Mesodermal cell (in vitro differentiated cells): ENCODE results near the gene AASS.

Experiments
- H3K27ac ChIP-seq: 2 replicates; pipeline ENCODE4 v1.7.0; 2013; ENCODE audit warnings: mild to moderate bottlenecking, low read depth, low read length, moderate library complexity; ENCODE audit not compliant: severe bottlenecking
- H3K36me3 ChIP-seq: 2 replicates; pipeline ENCODE4 v1.7.1; 2013; ENCODE audit warnings: mild to moderate bottlenecking, low read length, moderate library complexity; ENCODE audit not compliant: control insufficient read depth, insufficient read depth
- H3K4me1 ChIP-seq: one replicate; pipeline ENCODE4 v1.7.1; 2013; ENCODE audit warnings: mild to moderate bottlenecking, low read length; ENCODE audit not compliant: insufficient read depth, control insufficient read depth, poor library complexity, severe bottlenecking
- H3K4me3 ChIP-seq: 2 replicates; pipeline ENCODE4 v1.7.0; 2013; ENCODE audit warnings: low read length, control low read depth, mild to moderate bottlenecking; ENCODE audit not compliant: insufficient read depth, poor library complexity, severe bottlenecking; ENCODE audit errors: extremely low read depth
- H3K9me3 ChIP-seq: 2 replicates; pipeline ENCODE4 v1.7.1; 2013; ENCODE audit warnings: mild to moderate bottlenecking, low read length, moderate library complexity; ENCODE audit not compliant: control insufficient read depth
- WGBS, 2 experiments: methylation state at CpG; one replicate each; pipeline ENCODE4 v1.1.5; 2013; ENCODE audit warnings: missing lambda C conversion rate in 2 of 2; ENCODE audit not compliant: insufficient coverage in 2 of 2; 5-methylcytosine and 5-hydroxymethylcytosine counted together

AASS gene

GRCh38 chr7:122070834-122071233 is 73.2 kb downstream of the AASS start:
- peaks cover 3% of the 10 kb centered on the region for H3K4me1 ChIP-seq
- no peak overlapping the region for H3K4me3 ChIP-seq
- no peaks in the 10 kb centered on the region for H3K9me3 ChIP-seq
- H3K36me3 ChIP-seq, result no peaks in the 10 kb centered on the region
- 100% methylated on average over 1 of the region's 3 CpGs; no CpG with 5 or more reads in 1 of the 2 experiments for WGBS, 2 experiments
- H3K27ac ChIP-seq, result no peak overlapping the region

- H3K27ac ChIP-seq, result no peak overlapping the region
- H3K4me1 ChIP-seq, result peaks cover 3% of the 10 kb centered on the region
- 50% methylated on average over 1 of the region's 1 CpG; no CpG with 5 or more reads in 1 of the 2 experiments for WGBS, 2 experiments
- no peaks in the 10 kb centered on the region for H3K9me3 ChIP-seq
- H3K36me3 ChIP-seq, result no peaks in the 10 kb centered on the region
- no peak overlapping the region for H3K4me3 ChIP-seq
Observed at GRCh38 chr7:122070062-122070461, 74.0 kb downstream of the AASS start.

- H3K9me3 ChIP-seq, result no peaks in the 10 kb centered on the region
- no peaks in the 10 kb centered on the region for H3K36me3 ChIP-seq
- WGBS, 2 experiments, result 67% methylated on average over 1 of the region's 3 CpGs
- no peak overlapping the region for H3K27ac ChIP-seq
- no peak overlapping the region for H3K4me3 ChIP-seq
- peaks cover 3% of the 10 kb centered on the region for H3K4me1 ChIP-seq
Observed at GRCh38 chr7:122068999-122069398, 75.0 kb downstream of the AASS start.

- Histone ChIP-seq H3K4me3 (no peak overlapping the region), H3K4me1 (peaks cover 3% of the 10 kb centered on the region), H3K9me3 (no peaks in the 10 kb centered on the region), H3K36me3 (no peaks in the 10 kb centered on the region), H3K27ac (no peak overlapping the region)
- 88% methylated on average over 1 of the region's 1 CpG; no CpG with 5 or more reads in 1 of the 2 experiments for WGBS, 2 experiments
Observed at GRCh38 chr7:122068046-122068445, 76.0 kb downstream of the AASS start.

GRCh38 chr7:122067077-122067476 is 77.0 kb downstream of the AASS start:
- 78% methylated on average over 1 of the region's 1 CpG; no CpG with 5 or more reads in 1 of the 2 experiments for WGBS, 2 experiments
- H3K4me1 ChIP-seq, result peaks cover 3% of the 10 kb centered on the region
- no peak overlapping the region for H3K4me3 ChIP-seq
- no peaks in the 10 kb centered on the region for H3K36me3 ChIP-seq
- H3K9me3 ChIP-seq, result no peaks in the 10 kb centered on the region
- H3K27ac ChIP-seq, result no peak overlapping the region

DNA sequence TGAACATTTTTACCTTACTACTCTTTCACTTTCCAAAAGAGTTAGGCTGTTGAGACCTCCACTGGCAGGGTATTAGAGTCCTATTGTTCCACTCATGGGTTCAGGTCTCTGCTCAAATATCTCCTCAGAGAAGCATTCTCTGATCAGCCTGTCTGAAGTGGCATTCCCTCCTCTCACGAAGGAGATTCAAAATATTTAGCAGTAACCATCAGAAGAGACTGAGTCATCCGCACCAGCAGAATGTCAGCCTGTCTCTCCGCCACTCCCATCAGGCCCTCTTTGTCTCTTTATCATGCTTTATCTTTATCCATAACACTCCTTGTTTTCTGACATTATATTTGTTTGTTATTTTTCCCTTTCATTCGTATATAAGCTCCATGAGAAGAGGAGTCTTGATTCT is 79.1 kb downstream of the AASS start:
- 60 to 72% methylated on average over 1 to 2 of the region's 4 CpGs for WGBS, 2 experiments
- H3K4me3 ChIP-seq, result no peak overlapping the region
- no peak overlapping the region for H3K27ac ChIP-seq
- H3K36me3 ChIP-seq, result no peaks in the 10 kb centered on the region
- no peaks in the 10 kb centered on the region for H3K9me3 ChIP-seq
- H3K4me1 ChIP-seq, result peaks cover 3% of the 10 kb centered on the region

DNA sequence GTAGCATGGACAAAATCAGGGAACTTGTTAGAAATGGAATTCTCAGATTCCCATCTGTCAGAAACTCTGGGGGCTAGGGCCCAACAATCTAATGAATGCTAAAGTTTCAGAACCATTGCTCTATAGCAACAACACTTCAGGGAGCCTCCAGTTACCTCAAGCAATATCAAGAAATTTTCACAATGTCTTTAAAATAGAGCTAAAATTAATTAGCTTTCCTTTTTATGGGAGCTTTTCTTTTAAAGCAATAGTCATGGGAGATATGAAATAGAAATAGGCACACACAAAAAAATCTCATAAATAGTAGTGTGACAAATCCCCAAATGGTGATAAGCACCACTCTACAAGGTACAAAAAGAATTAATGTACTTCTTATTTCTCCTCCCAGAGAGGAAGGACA is 80.9 kb downstream of the AASS start:
- no peaks in the 10 kb centered on the region for H3K9me3 ChIP-seq
- H3K36me3 ChIP-seq, result no peaks in the 10 kb centered on the region
- H3K4me3 ChIP-seq, result no peak overlapping the region
- H3K4me1 ChIP-seq, result peaks cover 3% of the 10 kb centered on the region
- H3K27ac ChIP-seq, result no peak overlapping the region

GRCh38 chr7:122059542-122059941 is 84.5 kb downstream of the AASS start:
- 100% methylated on average over 1 of the region's 4 CpGs; no CpG with 5 or more reads in 1 of the 2 experiments for WGBS, 2 experiments

GRCh38 chr7:122056977-122057376 is 87.1 kb downstream of the AASS start:
- no peaks in the 10 kb centered on the region for H3K9me3 ChIP-seq
- no peaks in the 10 kb centered on the region for H3K4me1 ChIP-seq
- no peak overlapping the region for H3K4me3 ChIP-seq
- H3K27ac ChIP-seq, result no peak overlapping the region
- WGBS, 2 experiments, result no CpG with 5 or more reads among the region's 2 CpGs
- H3K36me3 ChIP-seq, result no peaks in the 10 kb centered on the region

More at GRCh38 chr7:122059542-122059941, 84.5 kb downstream of the AASS start:
- Histone ChIP-seq H3K4me1 (no peaks in the 10 kb centered on the region), H3K9me3 (no peaks in the 10 kb centered on the region), H3K36me3 (no peaks in the 10 kb centered on the region), H3K27ac (no peak overlapping the region), H3K4me3 (no peak overlapping the region)

DNA sequence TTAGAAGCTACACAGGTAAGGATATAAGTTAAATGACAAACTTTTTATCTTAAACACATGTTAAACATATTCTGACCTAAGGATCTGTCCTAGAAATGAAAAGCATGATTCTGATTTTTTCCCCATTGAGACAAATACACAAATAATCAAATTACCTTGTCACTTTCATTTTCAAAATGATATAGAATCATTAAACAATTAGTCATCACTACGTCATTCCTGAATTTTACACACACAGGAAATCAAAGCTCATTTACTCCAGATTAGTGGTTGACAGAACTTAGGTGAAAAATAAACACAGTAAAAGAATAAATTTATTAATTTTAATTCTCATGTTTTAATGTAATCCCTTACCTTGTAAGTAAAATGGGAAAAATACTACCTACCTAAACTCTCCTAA is 89.0 kb downstream of the AASS start:
- H3K36me3 ChIP-seq, result no peaks in the 10 kb centered on the region
- no CpG with 5 or more reads among the region's 1 CpG for WGBS, 2 experiments

GRCh38 chr7:122054393-122054792 is 89.7 kb downstream of the AASS start:
- Histone ChIP-seq H3K4me3 (no peak overlapping the region), H3K36me3 (no peaks in the 10 kb centered on the region), H3K27ac (no peak overlapping the region), H3K4me1 (no peaks in the 10 kb centered on the region), H3K9me3 (no peaks in the 10 kb centered on the region)
- no CpG with 5 or more reads among the region's 1 CpG for WGBS, 2 experiments

More for the DNA sequence above, 89.0 kb downstream of the AASS start:
- Histone ChIP-seq H3K4me1 (no peaks in the 10 kb centered on the region), H3K9me3 (no peaks in the 10 kb centered on the region), H3K27ac (no peak overlapping the region), H3K4me3 (no peak overlapping the region)
